22Rv1 (cell line): ENCODE data around the gene CDH2.

Experiments used
- H3K27ac ChIP-seq: fragments of 450-650 bp; 2 replicates; pipeline ENCODE4 v1.5.1; 2017
- ZFX ChIP-seq: fragments of 450-650 bp; IDR thresholded peaks from 2 replicates; pipeline ENCODE4 v1.6.1; 2017; ENCODE audit warnings: antibody characterized with exemption, borderline replicate concordance
- TF ChIP-seq, protein P1 (sequence below): fragments of 450-650 bp; IDR thresholded peaks from 2 replicates; pipeline ENCODE4 v1.5.1; 2017; ENCODE audit warnings: mild to moderate bottlenecking

CDH2 gene

DNA sequence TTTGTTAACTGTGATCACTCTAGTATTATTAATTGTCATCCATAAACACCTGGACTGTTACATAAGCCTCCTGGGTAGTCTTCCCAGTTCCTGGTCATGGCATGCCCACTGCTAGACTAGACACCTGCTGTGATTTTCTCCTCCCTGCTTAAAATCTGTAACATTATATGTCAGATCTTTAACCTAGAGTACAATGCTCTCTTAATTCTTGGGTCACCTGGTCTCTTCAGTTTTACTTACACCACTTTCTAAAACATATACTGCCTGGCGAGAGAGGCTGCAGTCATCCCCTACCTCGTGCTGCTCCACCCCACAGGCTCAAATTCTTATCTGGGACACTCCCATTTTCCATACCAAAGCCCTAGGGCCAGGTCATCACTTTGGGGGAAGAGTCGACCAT lies 161.3 kb downstream of the CDH2 start:
- H3K27ac ChIP-seq, result no peak overlapping the region
- TF ChIP-seq ZFX, result no peak
- TF ChIP-seq, protein P1, sequence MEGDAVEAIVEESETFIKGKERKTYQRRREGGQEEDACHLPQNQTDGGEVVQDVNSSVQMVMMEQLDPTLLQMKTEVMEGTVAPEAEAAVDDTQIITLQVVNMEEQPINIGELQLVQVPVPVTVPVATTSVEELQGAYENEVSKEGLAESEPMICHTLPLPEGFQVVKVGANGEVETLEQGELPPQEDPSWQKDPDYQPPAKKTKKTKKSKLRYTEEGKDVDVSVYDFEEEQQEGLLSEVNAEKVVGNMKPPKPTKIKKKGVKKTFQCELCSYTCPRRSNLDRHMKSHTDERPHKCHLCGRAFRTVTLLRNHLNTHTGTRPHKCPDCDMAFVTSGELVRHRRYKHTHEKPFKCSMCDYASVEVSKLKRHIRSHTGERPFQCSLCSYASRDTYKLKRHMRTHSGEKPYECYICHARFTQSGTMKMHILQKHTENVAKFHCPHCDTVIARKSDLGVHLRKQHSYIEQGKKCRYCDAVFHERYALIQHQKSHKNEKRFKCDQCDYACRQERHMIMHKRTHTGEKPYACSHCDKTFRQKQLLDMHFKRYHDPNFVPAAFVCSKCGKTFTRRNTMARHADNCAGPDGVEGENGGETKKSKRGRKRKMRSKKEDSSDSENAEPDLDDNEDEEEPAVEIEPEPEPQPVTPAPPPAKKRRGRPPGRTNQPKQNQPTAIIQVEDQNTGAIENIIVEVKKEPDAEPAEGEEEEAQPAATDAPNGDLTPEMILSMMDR, result no peak

DNA sequence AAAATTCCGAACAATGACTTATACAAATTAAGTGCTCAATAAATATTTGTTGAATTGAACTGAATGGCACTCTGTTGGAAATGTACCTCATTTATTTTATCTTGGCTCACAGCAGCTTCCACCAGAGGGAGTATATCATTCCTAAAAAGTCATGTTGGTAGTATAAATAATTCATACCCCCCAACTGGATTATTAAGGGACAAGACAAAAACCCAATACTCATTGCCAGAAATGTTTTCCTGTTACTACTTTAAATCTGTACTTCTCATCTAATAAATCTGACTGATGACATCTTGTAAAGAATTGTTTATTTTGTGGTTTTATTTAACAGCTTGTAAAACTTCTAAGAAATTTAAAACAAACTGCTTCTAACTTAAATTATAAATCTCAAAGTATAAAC lies 163.9 kb downstream of the CDH2 start:
- H3K27ac ChIP-seq, result no peak overlapping the region
- TF ChIP-seq ZFX, result no peak
- TF ChIP-seq, protein P1, result peak; percentile 51

DNA sequence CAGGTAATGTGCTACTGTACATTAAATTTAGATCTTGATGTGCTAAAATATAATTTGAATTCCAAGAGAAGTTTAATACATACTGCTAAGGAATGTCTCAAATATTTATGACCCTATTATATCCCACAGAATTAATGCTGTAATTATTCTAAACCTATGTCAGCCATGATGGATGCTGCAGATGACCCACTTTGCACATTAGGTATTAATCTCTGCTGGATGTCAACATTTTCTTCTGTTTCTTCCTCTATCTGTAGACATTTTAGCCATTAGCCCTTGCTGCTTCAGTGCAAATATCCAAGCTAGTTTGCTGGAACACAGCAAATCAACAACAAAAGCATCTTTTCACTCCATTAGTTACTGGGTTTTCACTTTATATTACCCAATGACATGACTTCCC lies 164.6 kb downstream of the CDH2 start:
- H3K27ac ChIP-seq, result no peak overlapping the region
- TF ChIP-seq, protein P1, result no peak
- no peak for TF ChIP-seq ZFX

DNA sequence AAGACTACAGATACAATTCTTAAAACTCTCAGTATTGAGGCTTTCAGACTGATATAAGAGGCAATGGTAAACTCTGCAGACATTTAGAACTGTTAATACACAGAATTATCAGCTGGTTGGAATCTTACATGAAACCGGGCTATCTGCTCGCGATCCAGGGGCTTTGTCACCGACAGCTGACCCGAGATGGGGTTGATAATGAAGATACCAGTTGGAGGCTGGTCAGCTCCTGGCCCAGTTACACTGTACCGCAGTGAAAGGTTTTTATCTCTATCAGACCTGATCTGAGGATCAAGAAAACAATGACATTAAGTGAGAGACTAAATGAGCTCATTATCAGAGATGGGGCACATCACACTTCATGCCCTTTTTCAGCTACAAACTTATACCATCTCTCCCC lies 167.3 kb downstream of the CDH2 start:
- TF ChIP-seq ZFX, result no peak
- TF ChIP-seq, protein P1, result no peak
- no peak overlapping the region for H3K27ac ChIP-seq

DNA sequence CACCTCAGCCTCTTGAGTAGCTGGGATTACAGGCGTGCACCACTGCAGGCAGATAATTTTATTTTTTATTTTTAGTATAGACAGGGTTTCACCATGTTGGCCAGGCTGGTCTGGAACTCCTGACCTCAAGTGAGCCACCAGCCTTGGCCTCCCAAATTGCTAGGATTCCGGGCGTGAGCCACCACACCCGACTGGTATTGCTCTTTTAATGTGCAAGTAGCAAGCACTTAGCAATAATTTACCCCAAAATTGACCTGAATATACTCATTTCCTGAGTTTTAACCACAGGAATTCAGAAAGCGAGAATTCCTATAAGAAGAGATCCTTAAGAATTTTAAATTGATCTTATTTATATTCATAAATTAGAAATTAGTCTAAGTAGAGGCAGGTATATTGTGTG lies 169.1 kb downstream of the CDH2 start:
- H3K27ac ChIP-seq, result no peak overlapping the region
- TF ChIP-seq ZFX, result no peak
- TF ChIP-seq, protein P1, result no peak

DNA sequence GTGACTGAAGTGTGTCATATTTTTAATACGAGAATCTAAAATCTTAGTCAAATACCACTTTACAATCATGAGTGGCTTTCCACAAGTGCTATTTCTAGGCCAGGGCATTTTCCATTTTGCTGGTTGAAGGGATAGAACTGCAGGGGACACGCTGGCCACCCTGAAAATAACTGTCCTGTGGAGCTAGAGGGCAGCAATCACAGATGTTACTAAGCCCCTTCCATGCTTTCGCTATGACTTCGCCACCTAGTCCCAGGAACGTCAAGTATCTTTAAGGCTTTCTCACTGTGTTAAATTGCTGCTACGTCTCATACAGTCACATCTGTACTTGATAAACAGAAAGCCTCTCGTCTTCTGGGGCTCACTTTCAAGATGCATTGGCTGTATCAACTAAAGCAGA lies 171.8 kb downstream of the CDH2 start:
- TF ChIP-seq, protein P1, result no peak
- TF ChIP-seq ZFX, result no peak
- H3K27ac ChIP-seq, result no peak overlapping the region

- TF ChIP-seq, protein P1, result no peak
- no peak for TF ChIP-seq ZFX
These were observed 172.3 kb downstream of the CDH2 start for GRCh38 chr18:28004606-28005005.

More at GRCh38 chr18:28004606-28005005, 172.3 kb downstream of the CDH2 start:
- H3K27ac ChIP-seq, result no peak overlapping the region
